ENCODE data around the gene LIPN.

LIPN gene

GRCh38 chr10:88754287-88754686 lies 5.5 kb upstream of the LIPN start:
- Histone ChIP-seq H3K36me3 (replicated peaks; ENCODE audit: low read depth, low read length) (peaks cover 5% of the 10 kb centered on the region), H3K4me1 (ENCODE audit: low read length) (peaks cover 44% of the 10 kb centered on the region), H3K4me3 (ENCODE audit: low read length) (no peak overlapping the region), H3K27ac (ENCODE audit: low read length) (peak overlapping the region; percentile 82; the same call in 1 of the 2 replicates), H3K9me3 (ENCODE audit: insufficient read depth, low read length) (no peaks in the 10 kb centered on the region), H2AFZ (ENCODE audit: low read depth, low read length) (no peak overlapping the region), H3K79me2 (ENCODE audit: low read length) (peaks cover 2% of the 10 kb centered on the region), H4K20me1 (ENCODE audit: insufficient read depth, low read length) (no peaks in the 10 kb centered on the region), H3K4me2 (ENCODE audit: low read length) (peak overlapping the region; percentile 74; the same call in 1 of the 2 replicates), H3K27me3 (ENCODE audit: low read depth, low read length) (no peaks in the 10 kb centered on the region), H3K9ac (ENCODE audit: low read length) (no peak overlapping the region)
- TF ChIP-seq, protein P1, sequence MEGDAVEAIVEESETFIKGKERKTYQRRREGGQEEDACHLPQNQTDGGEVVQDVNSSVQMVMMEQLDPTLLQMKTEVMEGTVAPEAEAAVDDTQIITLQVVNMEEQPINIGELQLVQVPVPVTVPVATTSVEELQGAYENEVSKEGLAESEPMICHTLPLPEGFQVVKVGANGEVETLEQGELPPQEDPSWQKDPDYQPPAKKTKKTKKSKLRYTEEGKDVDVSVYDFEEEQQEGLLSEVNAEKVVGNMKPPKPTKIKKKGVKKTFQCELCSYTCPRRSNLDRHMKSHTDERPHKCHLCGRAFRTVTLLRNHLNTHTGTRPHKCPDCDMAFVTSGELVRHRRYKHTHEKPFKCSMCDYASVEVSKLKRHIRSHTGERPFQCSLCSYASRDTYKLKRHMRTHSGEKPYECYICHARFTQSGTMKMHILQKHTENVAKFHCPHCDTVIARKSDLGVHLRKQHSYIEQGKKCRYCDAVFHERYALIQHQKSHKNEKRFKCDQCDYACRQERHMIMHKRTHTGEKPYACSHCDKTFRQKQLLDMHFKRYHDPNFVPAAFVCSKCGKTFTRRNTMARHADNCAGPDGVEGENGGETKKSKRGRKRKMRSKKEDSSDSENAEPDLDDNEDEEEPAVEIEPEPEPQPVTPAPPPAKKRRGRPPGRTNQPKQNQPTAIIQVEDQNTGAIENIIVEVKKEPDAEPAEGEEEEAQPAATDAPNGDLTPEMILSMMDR (IDR thresholded peaks at IDR 0.05; ENCODE audit: low read depth, low read length): no peak
- no peak for TF ChIP-seq EZH2phosphoT487 (IDR thresholded peaks at IDR 0.05; ENCODE audit: low read depth)

- peaks cover 2% of the 10 kb centered on the region for H3K79me2 ChIP-seq (ENCODE audit: low read length)
- peak overlapping the region; percentile 23; the same call in 1 of the 2 replicates for H3K4me3 ChIP-seq (ENCODE audit: low read length)
- H4K20me1 ChIP-seq (ENCODE audit: insufficient read depth, low read length): no peaks in the 10 kb centered on the region
- no peak for TF ChIP-seq EZH2phosphoT487 (IDR thresholded peaks at IDR 0.05; ENCODE audit: low read depth)
- TF ChIP-seq, protein P1 (IDR thresholded peaks at IDR 0.05; ENCODE audit: low read depth, low read length): no peak
- peak overlapping the region; percentile 74 for H3K4me2 ChIP-seq (ENCODE audit: low read length)
- peak overlapping the region; percentile 52; the same call in 1 of the 2 replicates for H3K9ac ChIP-seq (ENCODE audit: low read length)
- H3K36me3 ChIP-seq (replicated peaks; ENCODE audit: low read depth, low read length): peaks cover 5% of the 10 kb centered on the region
- H3K27me3 ChIP-seq (ENCODE audit: low read depth, low read length): no peaks in the 10 kb centered on the region
- H3K9me3 ChIP-seq (ENCODE audit: insufficient read depth, low read length): no peaks in the 10 kb centered on the region
- H2AFZ ChIP-seq (ENCODE audit: low read depth, low read length): no peak overlapping the region
- peaks cover 54% of the 10 kb centered on the region for H3K4me1 ChIP-seq (ENCODE audit: low read length)
- peak overlapping the region; percentile 82 for H3K27ac ChIP-seq (ENCODE audit: low read length)
Measured at GRCh38 chr10:88755753-88756152, 4.1 kb upstream of the LIPN start.

DNA sequence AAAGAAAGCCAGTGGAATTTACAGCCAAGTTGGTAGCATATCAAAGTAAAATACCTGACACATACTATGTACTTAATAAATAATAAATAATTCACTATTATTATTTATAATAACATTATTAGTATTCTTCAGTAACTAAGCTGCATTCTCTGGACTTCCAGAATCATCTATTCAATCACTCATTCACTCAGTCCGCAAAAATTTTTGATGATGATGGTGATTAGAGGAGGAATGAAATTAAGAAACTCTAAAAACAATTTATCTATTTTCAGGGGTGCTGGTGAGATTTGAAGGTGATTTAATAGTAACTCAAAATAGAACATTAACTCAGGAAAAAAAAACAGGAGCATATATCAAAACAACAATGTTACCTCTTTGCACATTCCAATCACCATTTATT lies 3.2 kb upstream of the LIPN start:
- no peaks in the 10 kb centered on the region for H3K9me3 ChIP-seq (ENCODE audit: insufficient read depth, low read length)
- H3K27me3 ChIP-seq (ENCODE audit: low read depth, low read length): no peaks in the 10 kb centered on the region
- no peak overlapping the region for H2AFZ ChIP-seq (ENCODE audit: low read depth, low read length)
- H3K4me3 ChIP-seq (ENCODE audit: low read length): no peak overlapping the region
- H4K20me1 ChIP-seq (ENCODE audit: insufficient read depth, low read length): no peaks in the 10 kb centered on the region
- peaks cover 7% of the 10 kb centered on the region for H3K36me3 ChIP-seq (replicated peaks; ENCODE audit: low read depth, low read length)
- TF ChIP-seq EZH2phosphoT487 (IDR thresholded peaks at IDR 0.05; ENCODE audit: low read depth): no peak
- TF ChIP-seq, protein P1 (IDR thresholded peaks at IDR 0.05; ENCODE audit: low read depth, low read length): no peak
- no peak overlapping the region for H3K4me2 ChIP-seq (ENCODE audit: low read length)
- H3K79me2 ChIP-seq (ENCODE audit: low read length): peaks cover 11% of the 10 kb centered on the region
- no peak overlapping the region for H3K9ac ChIP-seq (ENCODE audit: low read length)
- H3K4me1 ChIP-seq (ENCODE audit: low read length): peaks cover 63% of the 10 kb centered on the region
- no peak overlapping the region; the same call in 1 of the 2 replicates for H3K27ac ChIP-seq (ENCODE audit: low read length)

- peak overlapping the region; percentile 56 for H3K4me2 ChIP-seq (ENCODE audit: low read length)
- peak overlapping the region; percentile 99 for H3K27ac ChIP-seq (ENCODE audit: low read length)
- no peak overlapping the region for H2AFZ ChIP-seq (ENCODE audit: low read depth, low read length)
- peaks cover 15% of the 10 kb centered on the region for H3K79me2 ChIP-seq (ENCODE audit: low read length)
- H3K9ac ChIP-seq (ENCODE audit: low read length): peak overlapping the region; percentile 88
- H3K36me3 ChIP-seq (replicated peaks; ENCODE audit: low read depth, low read length): peaks cover 43% of the 10 kb centered on the region
- peak overlapping the region; percentile 39 for H3K4me3 ChIP-seq (ENCODE audit: low read length)
- no peaks in the 10 kb centered on the region for H4K20me1 ChIP-seq (ENCODE audit: insufficient read depth, low read length)
- H3K27me3 ChIP-seq (ENCODE audit: low read depth, low read length): no peaks in the 10 kb centered on the region
- no peaks in the 10 kb centered on the region for H3K9me3 ChIP-seq (ENCODE audit: insufficient read depth, low read length)
- TF ChIP-seq, protein P1 (IDR thresholded peaks at IDR 0.05; ENCODE audit: low read depth, low read length): no peak
- TF ChIP-seq EZH2phosphoT487 (IDR thresholded peaks at IDR 0.05; ENCODE audit: low read depth): no peak
- peaks cover 90% of the 10 kb centered on the region for H3K4me1 ChIP-seq (ENCODE audit: low read length)
Measured at GRCh38 chr10:88762906-88763305, 3.1 kb downstream of the LIPN start.

All from OCI-LY3 (cell line).